NCI-H748 treated with DMSO at 0.1 percent for 48 hours (cell line): ENCODE results near the gene FITM1.

Experiments used
- DNase-seq: peaks from one replicate; lab custom pipeline; 2025; lab: John Stamatoyannopoulos, UW

The FITM1 gene, protein sequence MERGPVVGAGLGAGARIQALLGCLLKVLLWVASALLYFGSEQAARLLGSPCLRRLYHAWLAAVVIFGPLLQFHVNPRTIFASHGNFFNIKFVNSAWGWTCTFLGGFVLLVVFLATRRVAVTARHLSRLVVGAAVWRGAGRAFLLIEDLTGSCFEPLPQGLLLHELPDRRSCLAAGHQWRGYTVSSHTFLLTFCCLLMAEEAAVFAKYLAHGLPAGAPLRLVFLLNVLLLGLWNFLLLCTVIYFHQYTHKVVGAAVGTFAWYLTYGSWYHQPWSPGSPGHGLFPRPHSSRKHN

GRCh38 chr14:24130380-24130716, at the start of gene FITM1:
Gene FITM1 (plus strand): TSS chr14:24130659. CDS start chr14:24131564, 905 bp downstream.
- DNase-seq, result no peak

GRCh38 chr14:24080888-24081738, 49.3 kb upstream of the FITM1 start:
- peak; percentile 50 for DNase-seq

DNA sequence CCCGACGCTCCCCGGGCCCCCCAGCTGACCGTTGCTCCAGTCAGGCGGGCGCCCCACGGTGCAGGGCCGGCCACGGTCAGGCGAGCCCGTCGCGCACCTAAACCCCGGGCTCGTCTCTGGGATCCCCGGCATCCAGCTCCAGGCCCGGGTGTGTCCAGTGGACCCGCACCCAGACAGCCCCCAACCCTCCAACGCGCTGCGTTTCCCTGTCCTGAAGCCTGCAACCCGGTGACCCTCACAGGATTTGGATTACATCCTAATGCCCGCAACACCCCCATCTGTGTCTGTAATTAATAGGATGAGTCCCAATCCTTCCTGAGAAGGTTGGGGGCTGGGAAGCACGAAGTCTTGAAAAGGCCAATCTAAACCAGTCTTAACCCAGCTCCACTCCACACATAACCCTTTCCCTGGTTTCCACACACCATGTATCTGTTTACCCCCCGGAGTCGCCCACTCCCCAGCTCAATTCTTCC, 48.7 kb upstream of the FITM1 start:
- no peak for DNase-seq

DNA sequence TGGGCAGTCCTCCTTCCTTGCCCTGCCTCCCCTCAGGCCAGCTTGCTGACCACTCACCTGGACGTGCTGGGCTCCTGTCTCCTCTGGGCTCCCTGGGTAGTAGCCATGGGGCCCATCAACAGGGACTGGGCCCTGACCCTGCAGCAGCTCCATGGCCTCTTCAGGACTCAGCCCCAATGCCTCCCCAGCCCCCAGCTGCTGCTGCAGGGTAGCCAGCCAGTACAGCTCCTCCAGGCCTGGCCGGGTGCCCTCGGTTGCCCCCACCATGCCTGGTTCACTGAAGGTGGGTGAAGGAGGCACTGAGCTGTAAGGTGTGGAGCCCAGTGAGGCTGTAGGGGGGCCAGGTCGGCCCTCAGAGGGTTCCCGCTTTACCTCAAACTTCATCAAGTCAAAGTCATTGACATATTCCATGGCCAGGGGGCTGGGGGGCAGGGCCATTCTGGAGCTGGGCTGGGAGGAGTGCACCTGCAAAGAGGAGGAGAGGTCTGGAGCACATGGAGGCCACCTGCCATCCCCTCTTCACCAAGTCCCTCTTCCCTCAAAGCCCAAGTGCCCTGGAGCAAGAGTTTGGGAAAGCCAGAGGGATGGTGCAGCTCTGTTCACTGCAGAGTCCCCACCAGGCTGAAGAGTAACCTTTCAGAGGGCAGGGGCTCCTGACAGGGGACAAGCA, 47.9 kb upstream of the FITM1 start:
- no peak for DNase-seq

DNA sequence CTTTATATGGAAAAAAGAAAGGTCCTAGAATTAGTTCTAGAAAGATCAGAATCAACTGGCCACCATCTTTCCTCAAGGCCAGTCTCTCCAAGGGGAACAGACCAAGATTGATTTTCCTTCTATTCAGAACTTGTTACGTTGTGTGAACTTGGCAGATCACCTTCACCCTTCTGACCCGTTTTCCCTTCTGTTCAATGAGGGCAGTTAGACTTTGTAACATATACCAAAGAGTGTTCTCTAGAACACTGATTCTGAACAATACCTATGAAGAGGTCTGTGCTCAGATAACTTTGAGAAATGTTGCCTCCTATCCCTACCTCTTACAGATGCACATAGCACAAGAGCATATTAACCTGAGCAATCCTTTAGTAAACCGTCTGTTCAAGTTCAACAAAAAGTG, 47.0 kb upstream of the FITM1 start:
- no peak for DNase-seq

DNA sequence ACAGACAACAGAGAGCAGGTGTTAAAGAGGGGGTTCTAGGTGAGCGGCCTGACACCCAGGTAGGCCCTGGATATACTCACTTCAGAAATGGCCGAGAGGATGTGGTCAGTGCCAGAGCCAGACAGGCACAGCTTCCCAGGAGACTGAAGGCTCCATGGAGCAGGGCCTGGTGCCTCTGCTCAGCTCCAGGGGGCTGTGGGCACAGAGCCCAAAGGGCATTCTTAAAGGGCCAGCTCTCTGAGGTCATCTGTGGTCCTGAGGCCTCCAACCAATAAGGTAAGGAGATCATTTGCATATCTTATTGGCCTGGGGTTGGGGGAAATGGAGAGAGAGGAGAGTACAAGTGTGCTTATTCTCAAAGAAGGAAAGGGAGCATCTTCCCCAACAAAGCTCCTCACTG, 46.0 kb upstream of the FITM1 start:
- DNase-seq, result no peak

GRCh38 chr14:24085215-24085614, 45.2 kb upstream of the FITM1 start:
- DNase-seq, result no peak

- DNase-seq, result no peak
These were observed 44.1 kb upstream of the FITM1 start for GRCh38 chr14:24086193-24086955.

GRCh38 chr14:24087004-24087403, 43.5 kb upstream of the FITM1 start:
- DNase-seq, result no peak

DNA sequence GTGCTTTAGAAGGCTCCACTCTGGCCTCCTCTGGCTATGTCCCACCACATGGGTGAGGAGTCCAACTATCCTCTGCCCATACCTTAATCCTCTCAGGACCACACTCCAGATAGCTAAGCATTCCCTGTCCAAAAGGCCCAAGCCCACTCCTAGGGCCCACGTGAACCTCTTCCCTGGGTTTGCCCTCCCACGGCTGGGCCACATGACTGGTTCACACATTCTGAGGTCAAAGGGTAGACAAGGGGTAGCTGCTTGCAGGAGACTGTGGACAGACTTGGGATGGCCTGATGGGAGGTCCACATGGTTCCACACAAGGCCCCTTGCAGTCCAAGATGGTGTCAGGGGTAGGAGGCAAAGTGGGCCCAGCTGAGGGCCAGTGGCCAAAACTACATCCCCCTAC, 42.4 kb upstream of the FITM1 start:
- DNase-seq, result no peak

GRCh38 chr14:24089890-24090289, 40.6 kb upstream of the FITM1 start:
- DNase-seq, result no peak

DNA sequence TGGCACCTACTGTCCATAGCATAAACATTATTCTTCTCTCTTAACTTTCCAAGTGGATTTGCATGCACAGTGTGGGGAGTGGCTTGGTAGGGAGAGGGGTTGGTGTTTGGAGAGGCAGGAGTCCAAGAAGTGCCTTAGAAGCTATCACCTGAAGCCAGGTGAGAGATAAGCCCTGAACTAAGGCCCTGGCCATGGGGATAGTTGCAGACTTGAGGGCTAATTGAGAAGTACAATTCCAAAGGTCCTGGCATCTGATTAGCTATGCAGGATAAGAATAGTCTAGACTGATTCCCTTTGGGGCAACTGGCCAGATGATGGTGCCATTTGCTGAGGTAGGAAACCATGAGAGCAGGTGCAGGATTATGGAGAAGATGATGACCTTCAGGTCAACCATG, 38.4 kb upstream of the FITM1 start:
- DNase-seq, result no peak

DNA sequence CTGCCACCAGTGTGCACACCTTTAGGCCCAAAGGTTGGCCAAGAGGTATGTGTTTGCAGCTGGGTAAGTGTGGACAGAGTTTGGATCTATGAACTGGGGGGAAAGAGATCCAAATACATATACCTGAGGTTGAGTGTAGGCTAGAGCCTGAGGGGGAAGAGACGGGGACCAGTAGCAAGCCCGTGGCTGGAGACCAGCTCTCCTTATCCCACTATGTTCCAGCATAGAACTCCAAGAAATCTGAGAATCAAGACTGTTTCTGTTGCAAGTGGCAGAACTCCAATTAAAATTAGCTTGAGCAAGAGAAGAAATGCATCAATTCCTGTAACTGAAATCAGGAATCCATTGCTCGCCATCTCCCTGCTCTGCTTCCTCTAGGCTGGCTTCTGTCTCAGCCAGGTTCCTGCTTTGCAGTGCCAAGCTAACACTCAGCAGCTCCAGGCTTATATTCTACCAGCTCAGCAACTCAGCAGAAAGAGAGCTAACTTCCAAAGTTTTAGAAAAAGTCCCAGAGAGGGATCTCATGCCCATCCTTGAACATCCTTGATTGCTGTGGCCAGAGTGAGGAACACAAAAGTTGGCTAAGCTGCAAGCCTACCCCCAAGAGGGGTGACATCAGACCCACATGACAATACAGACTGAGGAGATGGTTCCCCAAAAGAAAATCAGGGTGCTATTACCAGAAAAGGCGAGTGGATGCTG, 37.8 kb upstream of the FITM1 start:
- DNase-seq, result no peak

- no peak for DNase-seq
These were observed 37.1 kb upstream of the FITM1 start for GRCh38 chr14:24093207-24093900.

DNA sequence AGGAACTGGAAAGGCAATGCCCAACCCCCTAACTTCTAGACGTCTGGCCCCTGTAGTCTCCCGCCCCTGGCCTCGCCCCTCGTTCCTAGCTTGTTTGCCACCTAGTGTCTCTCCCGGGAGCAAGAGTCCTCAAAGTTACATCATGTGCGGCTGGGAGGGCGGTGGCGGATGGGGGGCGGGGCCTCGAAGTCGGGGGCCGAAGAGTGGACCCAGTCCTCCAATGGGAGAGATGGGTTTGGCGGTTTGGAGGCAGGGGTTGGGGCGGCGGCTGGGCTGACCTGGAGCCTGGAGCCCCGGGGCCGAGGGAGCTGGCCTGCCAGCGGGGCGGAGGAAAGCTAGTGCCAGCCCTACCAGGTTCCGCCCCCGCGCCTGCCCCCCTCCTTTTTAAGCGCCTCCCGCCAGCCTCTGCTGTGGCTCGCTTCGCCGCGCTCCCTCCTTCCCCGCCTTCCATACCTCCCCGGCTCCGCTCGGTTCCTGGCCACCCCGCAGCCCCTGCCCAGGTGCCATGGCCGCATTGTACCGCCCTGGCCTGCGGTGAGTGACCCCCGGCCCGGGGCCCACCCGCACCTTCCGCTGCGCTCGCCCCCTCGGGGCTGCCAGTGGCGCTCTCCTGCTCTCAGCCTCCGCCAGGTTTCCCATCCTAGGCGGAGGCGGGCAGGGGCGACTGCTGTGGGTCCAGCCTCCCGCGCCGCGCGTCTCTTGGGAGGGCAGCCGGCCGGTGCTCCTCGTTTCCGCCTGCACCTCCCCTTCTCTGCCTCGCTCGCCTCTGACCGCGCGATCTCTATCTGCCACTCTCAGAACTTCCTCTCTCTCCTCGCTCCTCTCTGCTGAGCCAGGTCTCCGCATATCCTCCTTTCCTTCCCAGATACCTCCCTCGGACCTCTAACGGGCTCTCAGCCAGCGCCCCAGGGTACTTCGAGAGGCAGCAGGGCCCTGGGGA, 36.3 kb upstream of the FITM1 start, which contains the start of gene PCK2:
PCK2 (plus strand) TSS at position 411 of the 940 bp plus-strand sequence; CDS start at position 506, 95 bp downstream.
- peak; percentile 84 for DNase-seq

GRCh38 chr14:24094841-24095270, 35.6 kb upstream of the FITM1 start:
- no peak for DNase-seq

- no peak for DNase-seq
These were observed 35.0 kb upstream of the FITM1 start for GRCh38 chr14:24095271-24096068.

- no peak for DNase-seq
These were observed 33.8 kb upstream of the FITM1 start for GRCh38 chr14:24096545-24097181.
